ENCODE measurements around the gene FOSL1. TPM values are rescaled to one million over a fixed set of nuclear protein-coding genes. Genes with fewer than 3 reads are reported as not detected.

FOSL1 gene
- total RNA-seq, 1 experiment from 2014 or later, result 97.5 TPM

DNA sequence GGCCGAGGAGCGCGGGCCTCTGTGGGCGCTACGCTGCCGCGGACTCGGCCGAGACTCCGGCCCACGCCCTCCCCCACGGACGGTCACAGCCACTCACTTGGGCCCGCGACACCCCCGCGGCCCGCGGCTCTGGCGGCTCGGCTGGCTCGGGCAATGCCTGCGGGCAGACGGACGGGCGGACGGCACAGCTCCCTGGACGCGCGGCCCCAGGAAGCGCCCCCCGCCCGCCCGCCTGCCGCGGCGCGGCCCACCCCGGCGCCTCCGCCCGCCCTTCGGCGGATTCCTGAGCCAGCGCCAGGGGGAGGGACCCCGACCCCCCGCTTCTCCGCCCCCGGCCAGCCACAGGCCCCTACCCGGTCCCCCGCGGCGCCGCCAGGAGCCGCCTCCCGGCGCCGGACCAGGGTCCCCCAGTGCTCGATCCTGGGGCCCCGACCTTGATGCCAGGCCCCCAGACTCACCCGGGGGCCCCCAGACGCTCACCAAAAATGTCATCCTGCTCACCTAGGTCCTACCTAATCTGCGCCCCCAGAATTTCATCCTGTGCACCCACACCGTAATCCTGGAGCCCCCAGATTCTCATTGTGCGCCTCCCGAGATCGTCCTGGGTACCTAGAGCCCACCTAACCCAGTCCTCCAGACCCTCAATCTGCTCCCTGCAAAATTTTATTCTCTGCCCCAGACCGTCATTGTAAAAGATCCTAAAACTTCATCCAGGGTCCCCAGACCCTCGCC is 27.4 kb downstream of the FOSL1 start, which contains the start of gene EFEMP2:
EFEMP2 (minus strand) TSS at position 215 of the 732 bp plus-strand sequence. CDS start 446 bp downstream, outside the sequence.
- Histone ChIP-seq H3K9me3 (replicated peaks) (0 out of 2 replicates have a peak, but pooled peaks cover 3% of the 10 kb centered on the region), H3K4me3 (peak within 1 kb of the TSS; percentile 68), H3K27ac (peak within 1 kb of the TSS; percentile 57), H3K4me1 (replicated peaks) (peaks cover 35% of the 10 kb centered on the region), H3K27me3 (replicated peaks) (no peaks in the 10 kb centered on the region), H3K36me3 (peaks cover 47% of the 10 kb centered on the region)
- peak in 1 of 2 experiments; percentile 84 for DNase-seq (ENCODE audit: low read depth in 1 of 2, low spot score in 2 of 2)

- DNase-seq (ENCODE audit: low read depth in 1 of 2, low spot score in 2 of 2), result peak; percentile 82 to 84
- peaks cover 35% of the 10 kb centered on the region for H3K4me1 ChIP-seq (replicated peaks)
Measured at GRCh38 chr11:65871811-65872548, 28.2 kb downstream of the FOSL1 start.

DNA sequence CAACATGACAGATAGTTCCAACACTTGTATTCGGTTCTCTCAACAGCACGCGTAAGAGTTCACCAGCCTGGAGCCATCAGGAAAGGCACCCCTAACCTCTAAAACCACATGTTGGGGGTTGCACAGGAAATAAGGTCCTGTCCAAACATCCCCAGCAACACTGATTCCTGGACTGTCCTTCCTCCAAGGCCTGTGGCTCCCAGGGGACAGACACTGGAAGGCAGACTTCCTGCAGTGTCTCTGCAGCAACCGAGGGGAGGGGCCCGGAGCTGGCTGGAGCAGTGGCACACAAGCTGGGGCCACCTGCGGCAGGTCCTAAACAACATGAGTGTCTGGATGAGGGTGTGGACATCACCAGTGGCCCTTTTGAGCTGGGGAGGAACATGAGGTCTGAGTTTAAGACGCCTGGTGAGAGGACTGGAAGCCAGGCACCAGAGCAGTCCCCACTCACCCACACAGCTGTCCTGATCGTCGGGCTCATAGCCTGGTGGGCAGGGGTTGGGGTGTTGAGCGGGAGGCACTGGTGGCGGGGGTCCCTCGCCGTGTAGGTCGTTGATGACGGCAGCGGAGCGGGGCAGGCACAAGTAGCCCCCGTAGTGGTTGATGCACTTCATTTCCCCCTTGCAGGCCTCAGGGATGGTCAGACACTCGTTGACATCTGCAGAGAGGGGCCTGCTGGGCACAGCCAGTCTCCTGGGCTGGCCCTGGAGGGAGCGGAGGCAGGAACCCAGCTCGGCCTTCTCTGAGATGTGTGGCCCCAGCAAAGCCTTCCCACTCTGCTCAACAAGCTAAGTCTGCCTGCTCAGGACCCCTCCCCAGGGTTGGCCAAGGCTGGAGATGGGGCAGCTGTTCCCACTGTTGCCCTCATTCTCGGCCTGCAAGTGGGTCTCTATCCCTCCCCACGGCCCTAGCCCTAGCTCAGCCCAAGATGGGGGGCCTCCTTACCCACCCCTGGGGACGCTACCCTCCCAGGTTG is 29.2 kb downstream of the FOSL1 start:
- Histone ChIP-seq H3K27ac (peak overlapping the region; percentile 57; the same call in 1 of the 2 replicates), H3K36me3 (peaks cover 65% of the 10 kb centered on the region), H3K4me1 (replicated peaks) (peaks cover 35% of the 10 kb centered on the region), H3K27me3 (replicated peaks) (no peaks in the 10 kb centered on the region), H3K4me3 (peak overlapping the region; percentile 68), H3K9me3 (replicated peaks) (0 out of 2 replicates have a peak, but pooled peaks cover 3% of the 10 kb centered on the region)
- DNase-seq (ENCODE audit: low read depth in 1 of 2, low spot score in 2 of 2), result peak; percentile 26 to 59

More at GRCh38 chr11:65871811-65872548, 28.2 kb downstream of the FOSL1 start:
- Histone ChIP-seq H3K27ac (peak overlapping the region; percentile 57), H3K36me3 (peaks cover 55% of the 10 kb centered on the region), H3K4me3 (peak overlapping the region; percentile 68), H3K9me3 (replicated peaks) (0 out of 2 replicates have a peak, but pooled peaks cover 3% of the 10 kb centered on the region), H3K27me3 (replicated peaks) (no peaks in the 10 kb centered on the region)

DNA sequence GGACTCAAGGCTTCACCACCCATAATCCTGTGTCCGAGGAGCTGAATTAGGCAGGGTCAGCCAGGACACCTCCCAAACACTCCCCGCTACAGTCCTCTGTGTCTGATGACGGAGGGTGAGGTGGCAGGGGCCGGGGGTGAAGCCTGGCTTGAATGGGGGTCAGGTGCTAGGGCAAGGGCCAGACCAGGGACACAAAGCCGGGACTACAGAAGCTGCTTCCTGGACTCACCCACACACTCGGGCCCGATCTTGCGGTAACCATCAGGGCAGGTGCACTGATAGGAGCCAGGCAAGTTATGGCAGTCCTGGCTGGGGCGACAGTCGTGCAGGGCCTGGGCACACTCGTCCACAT is 29.9 kb downstream of the FOSL1 start:
- Histone ChIP-seq H3K27me3 (replicated peaks) (no peaks in the 10 kb centered on the region), H3K4me1 (replicated peaks) (peaks cover 35% of the 10 kb centered on the region), H3K27ac (no peak overlapping the region), H3K36me3 (peaks cover 72% of the 10 kb centered on the region), H3K4me3 (no peak overlapping the region), H3K9me3 (replicated peaks) (0 out of 2 replicates have a peak, but pooled peaks cover 3% of the 10 kb centered on the region)
- peak in 1 of 2 experiments; percentile 63 for DNase-seq (ENCODE audit: low read depth in 1 of 2, low spot score in 2 of 2)

GRCh38 chr11:65869643-65870306 is 30.4 kb downstream of the FOSL1 start:
- H3K9me3 ChIP-seq (replicated peaks), result 0 out of 2 replicates have a peak, but pooled peaks cover 3% of the 10 kb centered on the region
- H3K27ac ChIP-seq, result no peak overlapping the region
- no peak overlapping the region for H3K4me3 ChIP-seq
- H3K4me1 ChIP-seq (replicated peaks), result peaks cover 35% of the 10 kb centered on the region
- peak in 1 of 2 experiments; percentile 56 for DNase-seq (ENCODE audit: low read depth in 1 of 2, low spot score in 2 of 2)
- H3K36me3 ChIP-seq, result peaks cover 77% of the 10 kb centered on the region
- H3K27me3 ChIP-seq (replicated peaks), result no peaks in the 10 kb centered on the region

- Histone ChIP-seq H3K4me1 (replicated peaks) (peaks cover 35% of the 10 kb centered on the region), H3K9me3 (replicated peaks) (0 out of 2 replicates have a peak, but pooled peaks cover 3% of the 10 kb centered on the region), H3K27me3 (replicated peaks) (no peaks in the 10 kb centered on the region), H3K27ac (no peak overlapping the region), H3K4me3 (no peak overlapping the region), H3K36me3 (peaks cover 85% of the 10 kb centered on the region)
- DNase-seq (ENCODE audit: low read depth in 1 of 2, low spot score in 2 of 2), result no peak
Measured at GRCh38 chr11:65868907-65869306, 31.3 kb downstream of the FOSL1 start.

- peaks cover 93% of the 10 kb centered on the region for H3K36me3 ChIP-seq
- H3K9me3 ChIP-seq (replicated peaks), result 0 out of 2 replicates have a peak, but pooled peaks cover 3% of the 10 kb centered on the region
- H3K27me3 ChIP-seq (replicated peaks), result no peaks in the 10 kb centered on the region
- H3K27ac ChIP-seq, result no peak overlapping the region
- peaks cover 29% of the 10 kb centered on the region for H3K4me1 ChIP-seq (replicated peaks)
- peak in 1 of 2 experiments; percentile 63 for DNase-seq (ENCODE audit: low read depth in 1 of 2, low spot score in 2 of 2)
- H3K4me3 ChIP-seq, result no peak overlapping the region
Measured at GRCh38 chr11:65868076-65868667, 32.0 kb downstream of the FOSL1 start.

DNA sequence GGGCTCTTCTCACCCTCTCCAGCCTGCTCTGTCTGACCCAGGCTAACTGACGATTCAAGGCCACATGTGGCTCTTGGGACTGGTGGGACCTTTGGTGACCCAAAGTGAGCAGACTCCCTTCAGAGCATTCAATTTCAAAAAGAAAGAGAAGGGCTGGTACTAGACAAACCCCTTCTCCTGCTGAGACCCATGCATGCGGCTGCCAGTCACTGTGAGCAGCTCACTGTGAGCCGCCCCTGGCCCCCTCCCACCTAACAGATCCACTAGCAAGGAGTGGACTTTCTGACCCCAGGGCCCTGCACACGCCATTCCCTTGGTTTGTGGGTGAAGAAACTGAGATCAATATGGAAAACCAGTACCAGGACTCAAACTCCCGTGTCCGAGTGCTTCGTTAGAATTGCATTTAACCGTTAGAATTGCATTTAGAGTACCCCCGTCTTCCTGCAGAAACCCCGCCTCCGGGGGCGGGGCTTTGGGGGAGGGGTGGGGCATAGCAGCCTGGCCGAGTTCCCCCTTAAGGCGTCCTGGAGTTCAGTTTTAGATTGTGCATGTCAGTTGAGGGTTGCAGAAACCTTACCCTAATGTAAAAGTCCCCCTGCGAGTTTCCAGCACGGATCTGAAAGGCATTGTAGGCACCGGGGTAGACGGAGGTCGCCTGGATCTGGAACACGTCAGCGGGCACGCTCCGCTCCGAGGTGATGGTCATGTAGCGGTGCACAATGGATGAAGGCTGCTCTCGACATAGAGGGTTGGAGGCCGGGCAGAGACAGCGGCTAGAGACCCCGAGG is 32.7 kb downstream of the FOSL1 start:
- peaks cover 25% of the 10 kb centered on the region for H3K4me1 ChIP-seq (replicated peaks)
- H3K27me3 ChIP-seq (replicated peaks), result no peaks in the 10 kb centered on the region
- H3K4me3 ChIP-seq, result no peak overlapping the region
- 0 out of 2 replicates have a peak, but pooled peaks cover 3% of the 10 kb centered on the region for H3K9me3 ChIP-seq (replicated peaks)
- peak in 1 of 2 experiments; percentile 61 for DNase-seq (ENCODE audit: low read depth in 1 of 2, low spot score in 2 of 2)
- no peak overlapping the region for H3K27ac ChIP-seq
- peaks cover 97% of the 10 kb centered on the region for H3K36me3 ChIP-seq

DNA sequence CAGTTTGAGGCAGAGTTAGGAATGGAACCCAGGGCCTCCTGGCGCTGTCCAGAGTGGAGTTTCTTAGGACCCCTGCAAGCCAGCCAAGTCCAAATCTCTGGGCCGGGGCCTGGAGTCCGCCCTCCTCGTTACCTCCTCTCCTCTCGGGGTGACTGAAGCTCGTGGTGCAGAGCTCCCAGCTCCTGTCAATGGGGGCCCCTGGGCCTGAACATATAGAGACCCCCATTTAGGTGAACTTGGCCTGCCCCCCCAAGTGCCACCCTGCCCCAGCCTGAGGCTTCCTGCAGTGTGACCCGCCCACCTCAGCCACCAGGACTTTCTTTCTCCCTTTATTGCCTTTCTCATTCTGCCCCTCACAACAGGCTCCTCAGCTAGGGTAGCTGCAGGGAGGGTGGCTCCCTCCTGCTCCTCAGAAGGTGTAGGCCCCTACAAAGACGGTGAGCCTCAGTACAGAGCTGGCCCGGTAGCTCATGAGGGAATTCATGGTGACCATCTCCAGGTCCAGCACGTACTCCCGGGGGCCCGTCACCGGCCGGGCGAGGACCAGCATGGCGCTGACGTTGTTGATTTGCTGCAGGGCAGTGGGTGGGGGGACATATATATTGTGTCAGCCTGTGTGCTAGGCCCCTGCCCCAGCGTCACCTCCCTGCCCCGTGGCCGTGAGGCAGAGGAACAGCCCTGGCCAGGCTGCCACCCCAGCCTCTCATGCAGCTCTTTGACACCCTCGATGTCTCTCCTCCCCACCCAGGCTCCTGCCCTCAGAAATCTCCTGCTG is 33.5 kb downstream of the FOSL1 start:
- H3K4me3 ChIP-seq, result no peak overlapping the region
- peaks cover 26% of the 10 kb centered on the region for H3K4me1 ChIP-seq (replicated peaks)
- DNase-seq (ENCODE audit: low read depth in 1 of 2, low spot score in 2 of 2), result peak in 1 of 2 experiments; percentile 57
- peaks cover 100% of the 10 kb centered on the region for H3K36me3 ChIP-seq
- H3K27ac ChIP-seq, result no peak overlapping the region
- H3K9me3 ChIP-seq (replicated peaks), result no peaks in the 10 kb centered on the region
- H3K27me3 ChIP-seq (replicated peaks), result no peaks in the 10 kb centered on the region

GRCh38 chr11:65865550-65866172 is 34.5 kb downstream of the FOSL1 start:
- H3K27ac ChIP-seq, result no peak overlapping the region
- peaks cover 100% of the 10 kb centered on the region for H3K36me3 ChIP-seq
- DNase-seq (ENCODE audit: low read depth in 1 of 2, low spot score in 2 of 2), result peak in 1 of 2 experiments; percentile 52
- no peak overlapping the region for H3K4me3 ChIP-seq
- peaks cover 20% of the 10 kb centered on the region for H3K4me1 ChIP-seq (replicated peaks)
- no peaks in the 10 kb centered on the region for H3K9me3 ChIP-seq (replicated peaks)
- H3K27me3 ChIP-seq (replicated peaks), result no peaks in the 10 kb centered on the region

All from SJSA1 (cell line).